ENCODE measurements around the gene KCNN3.

KCNN3 gene

GRCh38 chr1:154859786-154860155, 10.3 kb downstream of the KCNN3 start:
- DNase-seq (ENCODE audit: low read depth) = peak; percentile 19
- no peak overlapping the region for H3K4me3 ChIP-seq (ENCODE audit: low read length)
- TF ChIP-seq, protein P1, sequence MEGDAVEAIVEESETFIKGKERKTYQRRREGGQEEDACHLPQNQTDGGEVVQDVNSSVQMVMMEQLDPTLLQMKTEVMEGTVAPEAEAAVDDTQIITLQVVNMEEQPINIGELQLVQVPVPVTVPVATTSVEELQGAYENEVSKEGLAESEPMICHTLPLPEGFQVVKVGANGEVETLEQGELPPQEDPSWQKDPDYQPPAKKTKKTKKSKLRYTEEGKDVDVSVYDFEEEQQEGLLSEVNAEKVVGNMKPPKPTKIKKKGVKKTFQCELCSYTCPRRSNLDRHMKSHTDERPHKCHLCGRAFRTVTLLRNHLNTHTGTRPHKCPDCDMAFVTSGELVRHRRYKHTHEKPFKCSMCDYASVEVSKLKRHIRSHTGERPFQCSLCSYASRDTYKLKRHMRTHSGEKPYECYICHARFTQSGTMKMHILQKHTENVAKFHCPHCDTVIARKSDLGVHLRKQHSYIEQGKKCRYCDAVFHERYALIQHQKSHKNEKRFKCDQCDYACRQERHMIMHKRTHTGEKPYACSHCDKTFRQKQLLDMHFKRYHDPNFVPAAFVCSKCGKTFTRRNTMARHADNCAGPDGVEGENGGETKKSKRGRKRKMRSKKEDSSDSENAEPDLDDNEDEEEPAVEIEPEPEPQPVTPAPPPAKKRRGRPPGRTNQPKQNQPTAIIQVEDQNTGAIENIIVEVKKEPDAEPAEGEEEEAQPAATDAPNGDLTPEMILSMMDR (IDR thresholded peaks at IDR 0.05; ENCODE audit: insufficient read depth, low read depth, low read length, missing control alignments) = no peak

DNA sequence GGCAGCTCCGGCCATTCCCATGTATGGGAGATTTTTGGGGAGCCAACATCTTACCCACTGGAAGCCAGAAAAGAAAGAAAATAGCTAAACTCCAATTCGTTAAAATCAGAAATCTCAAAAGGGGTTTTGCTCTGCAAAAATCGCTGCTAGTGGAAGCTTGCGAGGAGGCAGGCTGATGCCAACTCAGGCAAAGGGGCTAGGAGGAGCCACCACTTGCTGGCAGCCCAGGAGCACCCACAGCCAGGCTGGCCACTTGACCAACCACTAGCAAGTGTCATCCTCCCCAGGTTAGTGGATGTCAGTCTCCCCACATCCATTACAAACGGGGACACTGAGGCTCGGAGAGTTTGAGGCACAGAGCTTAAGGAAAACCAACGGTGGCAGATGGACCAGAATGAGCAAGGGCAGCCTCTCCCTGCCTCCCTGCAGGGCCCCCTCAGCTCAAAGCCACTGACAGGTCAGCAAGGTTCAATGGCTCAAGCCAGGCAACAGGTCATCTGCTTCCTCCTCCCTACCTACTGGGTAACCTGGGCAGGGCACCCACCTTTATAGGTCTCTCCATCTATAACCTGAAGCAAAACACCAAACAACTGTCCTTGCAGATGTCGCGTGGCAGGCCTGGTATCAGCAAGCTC, 10.8 kb downstream of the KCNN3 start:
- TF ChIP-seq, protein P1 (IDR thresholded peaks at IDR 0.05; ENCODE audit: insufficient read depth, low read depth, low read length, missing control alignments) = no peak
- no peak overlapping the region for H3K4me3 ChIP-seq (ENCODE audit: low read length)
- no peak for DNase-seq (ENCODE audit: low read depth)

- no peak for DNase-seq (ENCODE audit: low read depth)
- TF ChIP-seq, protein P1 (IDR thresholded peaks at IDR 0.05; ENCODE audit: insufficient read depth, low read depth, low read length, missing control alignments) = no peak
- no peak overlapping the region for H3K4me3 ChIP-seq (ENCODE audit: low read length)
These were observed 12.5 kb downstream of the KCNN3 start for GRCh38 chr1:154857441-154858215.

- no peak for DNase-seq (ENCODE audit: low read depth)
- TF ChIP-seq, protein P1 (IDR thresholded peaks at IDR 0.05; ENCODE audit: insufficient read depth, low read depth, low read length, missing control alignments) = no peak
- no peak overlapping the region for H3K4me3 ChIP-seq (ENCODE audit: low read length)
These were observed 13.1 kb downstream of the KCNN3 start for GRCh38 chr1:154857022-154857421.

- TF ChIP-seq, protein P1 (IDR thresholded peaks at IDR 0.05; ENCODE audit: insufficient read depth, low read depth, low read length, missing control alignments) = no peak
These were observed 13.5 kb downstream of the KCNN3 start for GRCh38 chr1:154856544-154856943.

GRCh38 chr1:154856049-154856448, 14.0 kb downstream of the KCNN3 start:
- H3K4me3 ChIP-seq (ENCODE audit: low read length) = no peak overlapping the region
- DNase-seq (ENCODE audit: low read depth) = no peak
- TF ChIP-seq, protein P1 (IDR thresholded peaks at IDR 0.05; ENCODE audit: insufficient read depth, low read depth, low read length, missing control alignments) = no peak

More at GRCh38 chr1:154856544-154856943, 13.5 kb downstream of the KCNN3 start:
- DNase-seq (ENCODE audit: low read depth) = no peak
- no peak overlapping the region for H3K4me3 ChIP-seq (ENCODE audit: low read length)
